Fibroblast of villous mesenchyme (primary cell): Measurements from ENCODE around the gene GXYLT1. TPM values are rescaled to one million over a fixed set of nuclear protein-coding genes. Genes with fewer than 3 reads are reported as not detected.

ENCODE experiments used
- DNase-seq: peaks from one replicate; pipeline ENCODE4 v3.0.0-alpha.2; 2010; ENCODE audit warnings: low read depth
- H3K4me3 ChIP-seq: 2 replicates; pipeline ENCODE4 v1.5.1; 2011; ENCODE audit warnings: low read depth, mild to moderate bottlenecking, low read length
- CTCF ChIP-seq: IDR thresholded peaks from 2 replicates; pipeline ENCODE4 v1.5.1; 2012; ENCODE audit warnings: low read depth, mild to moderate bottlenecking, low read length; ENCODE audit not compliant: insufficient read depth
- total RNA-seq: library from RNA; depleted of rRNA; stranded (reverse); fragments of >200 nt; gene quantifications from 2 replicates; pipeline ENCODE4 v1.2.3, GENCODE V29; 2012

Gene GXYLT1
- total RNA-seq, 1 donor = 22.0 TPM

- no peak overlapping the region for H3K4me3 ChIP-seq
- no peak for TF ChIP-seq CTCF
- DNase-seq = no peak
Measured at GRCh38 chr12:42167711-42168110, 23.0 kb upstream of the GXYLT1 start.

GRCh38 chr12:42166501-42166900 is 21.8 kb upstream of the GXYLT1 start:
- no peak for TF ChIP-seq CTCF
- no peak overlapping the region for H3K4me3 ChIP-seq
- no peak for DNase-seq

GRCh38 chr12:42163913-42164312 is 19.2 kb upstream of the GXYLT1 start:
- no peak for TF ChIP-seq CTCF
- DNase-seq = no peak
- H3K4me3 ChIP-seq = no peak overlapping the region

GRCh38 chr12:42162965-42163364 is 18.3 kb upstream of the GXYLT1 start:
- no peak for TF ChIP-seq CTCF
- no peak for DNase-seq
- no peak overlapping the region for H3K4me3 ChIP-seq

GRCh38 chr12:42162193-42162592 is 17.5 kb upstream of the GXYLT1 start:
- TF ChIP-seq CTCF = no peak
- no peak overlapping the region for H3K4me3 ChIP-seq
- no peak for DNase-seq

- TF ChIP-seq CTCF = no peak
- no peak overlapping the region for H3K4me3 ChIP-seq
- DNase-seq = no peak
Measured at GRCh38 chr12:42161529-42161928, 16.9 kb upstream of the GXYLT1 start.

- H3K4me3 ChIP-seq = no peak overlapping the region
- no peak for TF ChIP-seq CTCF
- no peak for DNase-seq
Measured at GRCh38 chr12:42156232-42156631, 11.6 kb upstream of the GXYLT1 start.
